OCI-LY7 (cell line): ENCODE results near the gene CHRD.

Experiments used
- EZH2phosphoT487 ChIP-seq: fragments of 200-600 bp; sonication (generic); IDR thresholded peaks from 2 replicates; pipeline ENCODE4 v1.6.1; 2018; ENCODE audit warnings: low read depth, borderline replicate concordance, mild to moderate bottlenecking, mixed run types, antibody characterized with exemption, low read length, moderate library complexity, mixed read lengths
- TF ChIP-seq, protein P1 (sequence below): fragments of 200-600 bp; sonication (generic); conservative IDR thresholded peaks from 2 replicates; pipeline ENCODE4 v1.5.1; 2014; ENCODE audit warnings: mild to moderate bottlenecking, antibody characterized with exemption, low read length, moderate library complexity, mixed read lengths

GRCh38 chr3:184423561-184423960, 43.7 kb downstream of the CHRD start:
- TF ChIP-seq, protein P1, sequence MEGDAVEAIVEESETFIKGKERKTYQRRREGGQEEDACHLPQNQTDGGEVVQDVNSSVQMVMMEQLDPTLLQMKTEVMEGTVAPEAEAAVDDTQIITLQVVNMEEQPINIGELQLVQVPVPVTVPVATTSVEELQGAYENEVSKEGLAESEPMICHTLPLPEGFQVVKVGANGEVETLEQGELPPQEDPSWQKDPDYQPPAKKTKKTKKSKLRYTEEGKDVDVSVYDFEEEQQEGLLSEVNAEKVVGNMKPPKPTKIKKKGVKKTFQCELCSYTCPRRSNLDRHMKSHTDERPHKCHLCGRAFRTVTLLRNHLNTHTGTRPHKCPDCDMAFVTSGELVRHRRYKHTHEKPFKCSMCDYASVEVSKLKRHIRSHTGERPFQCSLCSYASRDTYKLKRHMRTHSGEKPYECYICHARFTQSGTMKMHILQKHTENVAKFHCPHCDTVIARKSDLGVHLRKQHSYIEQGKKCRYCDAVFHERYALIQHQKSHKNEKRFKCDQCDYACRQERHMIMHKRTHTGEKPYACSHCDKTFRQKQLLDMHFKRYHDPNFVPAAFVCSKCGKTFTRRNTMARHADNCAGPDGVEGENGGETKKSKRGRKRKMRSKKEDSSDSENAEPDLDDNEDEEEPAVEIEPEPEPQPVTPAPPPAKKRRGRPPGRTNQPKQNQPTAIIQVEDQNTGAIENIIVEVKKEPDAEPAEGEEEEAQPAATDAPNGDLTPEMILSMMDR, result no peak
- TF ChIP-seq EZH2phosphoT487, result no peak
